Spinal cord (tissue), 10 donors: ENCODE measurements around the gene WNT2B. TPM values are rescaled to one million over a fixed set of nuclear protein-coding genes. Genes with fewer than 3 reads are reported as not detected.
"Not testable (repeated sequence)": the region's sequence is repeated elsewhere in the genome, so short reads cannot be mapped to it uniquely, and the experiment has no call there.

Experiments used
- DNase-seq, 6 donors: peaks; one replicate each; pipeline versions ENCODE4 v3.0.0 to v3.0.0-alpha.2; 2013 to 2015; ENCODE audit warnings: low spot score in 6 of 6, low read depth in 4 of 6
- H3K27ac ChIP-seq: one replicate; pipeline ENCODE4 v1.5.1; 2013; ENCODE audit warnings: low read depth, low read length, control low read depth
- H3K27me3 ChIP-seq: one replicate; pipeline ENCODE4 v1.6.1; 2013; ENCODE audit warnings: low read length; ENCODE audit not compliant: control insufficient read depth, insufficient read depth
- H3K36me3 ChIP-seq: one replicate; pipeline ENCODE4 v1.6.1; 2013; ENCODE audit warnings: low read length; ENCODE audit not compliant: control insufficient read depth, insufficient read depth
- H3K4me1 ChIP-seq: one replicate; pipeline ENCODE4 v1.6.1; 2013; ENCODE audit warnings: low read length; ENCODE audit not compliant: control insufficient read depth, insufficient read depth
- H3K4me3 ChIP-seq: one replicate; pipeline ENCODE4 v1.5.1; 2013; ENCODE audit warnings: low read depth, low read length, control low read depth
- H3K9me3 ChIP-seq: one replicate; pipeline ENCODE4 v1.6.1; 2013; ENCODE audit warnings: low read length; ENCODE audit not compliant: control insufficient read depth, insufficient read depth
- WGBS: methylation state at CpG from one replicate; pipeline ENCODE4 v1.1.5; 2013; ENCODE audit warnings: missing lambda C conversion rate; ENCODE audit not compliant: insufficient coverage; 5-methylcytosine and 5-hydroxymethylcytosine counted together
- polyA plus RNA-seq, 2 donors: library from polyadenylated mRNA; unstranded; fragments of 120-200 nt; gene quantifications; one replicate each; pipeline ENCODE4 v1.2.1, GENCODE V29; 2013; ENCODE audit not compliant: insufficient read length in 2 of 2
- total RNA-seq, 2 donors: library from RNA; depleted of rRNA in 1 of 2; stranded (reverse); fragments of 120-200 nt in 1 of 2; fragments of >200 nt in 1 of 2; gene quantifications; one replicate each; pipeline versions ENCODE4 v1.2.3 to v1.2.4, GENCODE V29; 2013 to 2014
- donor health status: healthy.

Gene WNT2B
- total and polyA plus RNA-seq, 4 donors, result 3.5 to 19.0 (median 10.1) TPM

DNA sequence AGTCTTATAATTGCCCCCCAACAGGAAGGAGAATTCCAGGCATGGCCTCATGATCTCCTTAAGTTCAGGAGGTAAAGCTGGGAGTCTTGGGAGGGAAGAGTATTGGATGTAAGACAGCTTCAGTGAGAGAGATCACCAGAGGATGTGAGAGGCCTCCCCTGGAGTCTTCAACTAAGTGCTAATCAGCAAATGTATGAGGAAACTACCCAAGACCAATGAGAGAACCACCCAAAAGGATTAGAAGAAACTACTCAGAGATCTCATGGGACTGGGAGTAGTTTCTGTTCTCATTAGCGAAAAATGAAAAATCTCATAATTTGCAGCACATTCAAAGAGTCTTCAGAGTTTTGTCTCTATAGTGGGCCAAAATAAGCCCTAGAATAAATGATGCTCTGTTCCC is 36.6 kb upstream of the WNT2B start:
- WGBS, result no CpG with 5 or more reads among the region's 1 CpG
- Histone ChIP-seq H3K27me3 (no peaks in the 10 kb centered on the region), H3K9me3 (peaks cover 7% of the 10 kb centered on the region), H3K27ac (no peak overlapping the region), H3K4me1 (no peaks in the 10 kb centered on the region), H3K36me3 (no peaks in the 10 kb centered on the region), H3K4me3 (no peak overlapping the region)
- no peak for DNase-seq

DNA sequence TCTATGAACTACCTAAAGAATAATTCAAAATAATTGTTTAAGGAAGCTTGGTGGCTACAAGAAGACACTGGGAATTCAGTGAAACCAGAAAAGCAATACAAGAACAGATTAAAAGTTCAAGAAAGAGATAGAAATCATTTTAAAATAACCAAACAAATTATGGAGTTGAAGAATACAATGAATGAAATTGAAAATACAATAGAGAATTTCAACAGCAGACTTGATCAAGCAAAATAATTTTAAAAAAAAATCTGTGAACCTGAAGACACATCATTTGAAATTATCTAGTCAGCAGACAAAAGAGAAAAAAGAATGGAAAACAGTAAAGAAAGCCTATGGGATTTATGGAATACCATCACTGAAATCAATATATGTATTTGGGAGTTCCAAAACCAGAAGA is 31.2 kb upstream of the WNT2B start:
- no peaks in the 10 kb centered on the region for H3K27me3 ChIP-seq
- no peaks in the 10 kb centered on the region for H3K36me3 ChIP-seq
- peaks cover 13% of the 10 kb centered on the region for H3K9me3 ChIP-seq
- H3K4me3 ChIP-seq, result no peak overlapping the region
- H3K27ac ChIP-seq, result no peak overlapping the region
- DNase-seq, result no peak
- H3K4me1 ChIP-seq, result no peaks in the 10 kb centered on the region

DNA sequence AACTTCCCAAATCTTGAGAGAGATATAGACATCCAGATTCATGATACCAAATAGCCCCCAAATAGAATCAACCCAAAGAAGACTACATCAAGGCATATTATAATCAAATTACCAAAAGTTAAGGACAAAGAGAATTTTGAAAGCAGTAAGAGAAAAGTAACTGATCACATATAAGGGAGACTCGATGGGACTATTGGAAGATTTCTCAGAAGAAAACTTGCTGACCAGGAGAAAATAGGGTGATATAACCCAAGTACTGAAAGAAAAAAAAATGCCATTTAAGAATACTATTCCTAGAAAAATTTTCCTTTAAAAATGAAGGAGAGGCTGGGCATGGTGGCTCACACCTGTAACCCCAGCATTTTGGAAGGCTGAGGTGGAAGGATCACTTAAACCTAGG is 30.5 kb upstream of the WNT2B start:
- peaks cover 13% of the 10 kb centered on the region for H3K9me3 ChIP-seq
- no peak overlapping the region for H3K27ac ChIP-seq
- no peak overlapping the region for H3K4me3 ChIP-seq
- H3K27me3 ChIP-seq, result no peaks in the 10 kb centered on the region
- DNase-seq, result no peak
- no peaks in the 10 kb centered on the region for H3K36me3 ChIP-seq
- WGBS, result no CpG with 5 or more reads among the region's 1 CpG
- H3K4me1 ChIP-seq, result no peaks in the 10 kb centered on the region

DNA sequence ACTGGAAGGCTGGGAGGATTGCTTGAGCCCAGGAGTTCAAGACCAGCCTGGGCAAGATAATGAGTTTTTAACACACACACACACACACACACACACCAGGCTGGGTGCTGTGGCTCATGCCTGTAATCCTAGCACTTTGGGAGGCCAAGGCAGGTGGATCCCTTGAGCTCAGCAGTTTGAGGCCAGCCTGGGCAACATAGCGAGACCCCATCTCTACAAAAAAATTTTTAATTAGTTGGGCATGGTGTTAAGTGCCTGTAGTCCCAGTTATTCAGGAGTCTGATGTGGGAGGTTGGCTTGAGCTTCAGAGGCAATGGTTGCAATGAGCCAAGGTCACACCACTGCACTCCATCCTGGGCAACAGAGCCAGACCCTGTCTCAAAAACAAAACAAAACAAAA is 22.7 kb upstream of the WNT2B start:
- not testable (repeated sequence) for H3K36me3 ChIP-seq, H3K27me3 ChIP-seq, H3K27ac ChIP-seq, DNase-seq, H3K4me1 ChIP-seq, H3K4me3 ChIP-seq, H3K9me3 ChIP-seq
- WGBS, result no CpG with 5 or more reads among the region's 1 CpG

DNA sequence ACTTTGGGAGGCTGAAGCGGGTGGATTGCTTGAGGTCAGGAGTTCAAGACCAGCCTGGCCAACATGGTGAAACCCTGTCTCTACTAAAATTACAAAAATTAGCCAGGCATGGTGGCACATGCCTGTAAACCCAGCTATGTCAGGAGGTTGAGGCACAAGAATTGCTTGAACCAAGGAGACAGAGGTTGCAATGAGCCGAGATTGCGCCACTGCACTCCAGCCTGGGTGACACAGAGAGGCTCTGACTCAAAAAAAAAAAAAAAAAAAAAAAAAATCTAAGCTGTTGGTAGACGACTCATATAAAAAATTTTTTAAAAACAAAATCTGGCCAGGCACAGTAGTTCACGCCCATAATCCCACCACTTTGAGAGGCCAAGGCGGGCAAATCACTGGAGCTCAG is 21.1 kb upstream of the WNT2B start:
- not testable (repeated sequence) for H3K27me3 ChIP-seq, H3K9me3 ChIP-seq, H3K36me3 ChIP-seq, H3K4me3 ChIP-seq, H3K4me1 ChIP-seq, DNase-seq, H3K27ac ChIP-seq
- 100% methylated on average over 4 of the region's 6 CpGs for WGBS

DNA sequence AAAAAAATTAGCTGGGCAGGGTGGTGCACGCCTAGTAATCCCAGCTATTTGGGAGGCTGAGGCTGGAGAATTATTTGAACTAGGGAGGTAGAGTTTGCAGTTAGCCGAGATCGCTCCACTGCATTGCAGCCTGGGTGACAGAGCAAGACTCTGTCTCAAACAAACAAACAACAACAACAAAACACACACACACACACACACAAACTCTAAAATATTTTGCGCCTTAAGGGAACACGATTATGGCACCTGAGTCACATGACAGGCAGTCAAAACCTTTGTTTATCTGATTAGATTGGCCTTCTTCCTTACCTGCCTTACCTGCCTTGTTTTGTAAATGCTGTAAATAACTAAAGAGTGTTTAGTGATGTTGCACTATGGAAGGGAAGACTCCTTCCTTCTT is 20.6 kb upstream of the WNT2B start:
- no peaks in the 10 kb centered on the region for H3K36me3 ChIP-seq
- no peaks in the 10 kb centered on the region for H3K4me1 ChIP-seq
- no peak for DNase-seq
- WGBS, result no CpG with 5 or more reads among the region's 5 CpGs
- H3K9me3 ChIP-seq, result no peaks in the 10 kb centered on the region
- H3K4me3 ChIP-seq, result no peak overlapping the region
- no peaks in the 10 kb centered on the region for H3K27me3 ChIP-seq
- no peak overlapping the region for H3K27ac ChIP-seq

DNA sequence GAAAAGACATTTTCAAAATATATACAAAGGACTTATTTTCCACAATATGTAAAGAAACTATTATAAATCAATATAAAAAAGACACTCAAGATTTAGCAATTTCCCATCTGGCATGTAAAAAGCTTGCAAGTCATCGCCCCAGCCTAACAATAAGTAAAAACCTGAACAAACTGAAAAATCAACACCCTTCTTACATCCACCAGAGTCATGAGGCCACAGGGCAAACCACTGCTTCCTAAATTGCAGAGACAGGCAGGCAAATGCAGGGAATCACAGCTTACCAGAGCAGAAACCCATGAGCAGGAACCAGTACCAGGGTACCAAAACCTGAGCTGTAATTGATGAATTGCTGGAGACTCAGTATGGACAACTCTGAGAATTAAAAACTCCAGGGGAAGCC is 16.7 kb upstream of the WNT2B start:
- Histone ChIP-seq H3K27me3 (no peaks in the 10 kb centered on the region), H3K4me3 (no peak overlapping the region), H3K27ac (no peak overlapping the region), H3K4me1 (no peaks in the 10 kb centered on the region), H3K36me3 (no peaks in the 10 kb centered on the region), H3K9me3 (no peaks in the 10 kb centered on the region)
- 60% methylated on average over 1 of the region's 1 CpG for WGBS
- DNase-seq, result no peak

DNA sequence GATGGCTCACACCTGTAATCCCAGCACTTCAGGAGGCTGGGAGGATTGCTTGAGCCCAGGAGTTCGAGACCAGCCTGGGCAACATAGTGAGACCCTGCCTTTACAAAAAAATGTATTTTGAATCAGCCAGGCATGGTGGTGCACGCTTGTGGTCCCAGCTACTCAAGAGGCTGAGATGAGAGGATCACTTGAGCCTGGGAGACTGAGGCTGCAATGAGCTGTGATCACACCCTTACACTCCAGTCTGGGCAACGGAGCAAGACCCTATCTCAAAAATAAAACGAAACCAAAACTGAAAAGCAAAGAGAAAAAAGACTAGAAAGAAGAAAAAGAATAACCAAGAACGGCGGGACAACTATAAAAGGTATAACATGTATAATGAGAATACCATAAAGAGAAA is 15.4 kb upstream of the WNT2B start:
- no peak overlapping the region for H3K27ac ChIP-seq
- no peak overlapping the region for H3K4me3 ChIP-seq
- WGBS, result 95% methylated on average over 2 of the region's 6 CpGs
- H3K27me3 ChIP-seq, result no peaks in the 10 kb centered on the region
- no peak for DNase-seq
- H3K36me3 ChIP-seq, result no peaks in the 10 kb centered on the region
- H3K4me1 ChIP-seq, result no peaks in the 10 kb centered on the region
- H3K9me3 ChIP-seq, result no peaks in the 10 kb centered on the region

DNA sequence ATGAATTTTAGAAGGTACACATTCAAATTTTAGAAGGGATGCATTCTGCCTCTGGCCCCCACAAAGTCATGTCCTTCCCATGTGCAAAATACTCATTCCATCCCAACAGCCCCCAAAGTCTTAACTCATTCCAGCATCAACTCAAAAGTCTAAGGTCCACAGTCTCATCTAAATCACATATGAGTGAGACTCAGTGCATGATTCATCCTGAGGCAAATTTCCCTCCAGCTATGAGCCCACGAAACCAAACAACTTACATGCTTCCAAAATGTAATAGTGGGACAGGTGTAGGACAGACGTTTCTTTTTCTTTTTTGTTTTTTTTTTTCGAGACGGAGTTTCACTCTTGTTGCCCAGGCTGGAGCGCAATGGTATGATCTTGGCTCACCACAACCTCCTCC is 12.5 kb upstream of the WNT2B start:
- H3K36me3 ChIP-seq, result no peaks in the 10 kb centered on the region
- no CpG with 5 or more reads among the region's 5 CpGs for WGBS
- H3K4me3 ChIP-seq, result no peak overlapping the region
- peaks cover 2% of the 10 kb centered on the region for H3K27me3 ChIP-seq
- DNase-seq, result no peak
- H3K4me1 ChIP-seq, result no peaks in the 10 kb centered on the region
- no peaks in the 10 kb centered on the region for H3K9me3 ChIP-seq
- H3K27ac ChIP-seq, result no peak overlapping the region

DNA sequence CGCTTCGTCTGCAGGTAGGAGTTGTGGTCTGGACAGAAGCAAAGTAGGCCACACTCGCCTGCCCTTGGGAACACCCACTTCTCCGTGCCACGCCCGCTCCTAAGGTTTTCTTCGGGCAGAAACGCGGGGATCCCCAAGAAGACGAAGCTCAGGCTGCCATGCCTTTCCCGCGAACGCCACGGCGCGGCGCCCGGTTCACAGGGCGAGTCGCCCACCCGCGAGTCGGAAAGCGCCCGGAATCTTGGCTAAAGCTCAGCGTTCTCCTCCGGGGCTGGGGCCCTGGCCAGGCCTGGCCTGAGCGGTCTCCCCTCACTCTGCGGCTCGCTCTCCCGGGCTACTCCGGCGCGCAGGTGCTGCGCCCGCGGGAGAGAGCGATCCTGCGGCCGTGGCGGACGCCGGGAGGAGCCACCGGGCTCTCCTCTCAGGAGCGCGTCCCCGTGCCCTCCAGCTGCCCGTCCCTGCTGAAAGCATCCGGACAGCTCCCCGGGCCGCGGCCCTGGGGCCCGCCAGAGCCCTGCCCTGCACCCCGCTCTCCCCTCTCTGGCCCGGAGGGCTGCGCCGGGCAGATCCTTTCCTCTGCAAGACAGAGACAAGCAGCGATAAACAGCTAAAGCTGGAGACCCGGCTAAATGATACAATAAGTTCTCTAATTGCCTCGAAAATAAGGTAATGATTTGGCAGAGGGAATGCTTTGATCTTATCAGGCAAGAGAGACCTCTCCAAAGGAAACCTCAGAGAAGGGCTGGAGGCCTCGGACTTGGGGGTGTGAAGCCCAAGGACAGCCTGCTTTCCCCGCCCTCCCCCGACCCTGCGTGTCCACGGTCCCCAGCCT is 6.7 kb upstream of the WNT2B start:
- WGBS, result under 1% methylated on average over 57 of the region's 65 CpGs
- H3K9me3 ChIP-seq, result no peaks in the 10 kb centered on the region
- peaks cover 22% of the 10 kb centered on the region for H3K27me3 ChIP-seq
- peak in 5 of 6 donors; percentile 51 to 92 (median 59) for DNase-seq
- peak overlapping the region; percentile 33 for H3K27ac ChIP-seq
- no peaks in the 10 kb centered on the region for H3K36me3 ChIP-seq
- H3K4me3 ChIP-seq, result peak overlapping the region; percentile 41
- peaks cover 14% of the 10 kb centered on the region for H3K4me1 ChIP-seq
